BJ (cell line): Measurements from ENCODE around the gene ICAM5. TPM values are rescaled to one million over a fixed set of nuclear protein-coding genes. Genes with fewer than 3 reads are reported as not detected.
A peak's percentile ranks its signal among the peaks of the same experiment; 100 is the strongest.

Experiments used
- CTCF ChIA-PET: fragments of 350-600 bp; formaldehyde crosslinking; extraction: SDS; loops from one replicate; lab custom pipeline; 2021; ENCODE audit warnings: antibody characterized with exemption, inconsistent platforms; lab: Yijun Ruan, JAX
- POLR2A ChIA-PET: fragments of 300-600 bp; sonication (Branson Sonifier 250); formaldehyde crosslinking; extraction: SDS; loops from one replicate; lab custom pipeline; 2021; ENCODE audit warnings: antibody characterized with exemption; lab: Charles Lee
- DNase-seq: peaks from one replicate; pipeline ENCODE4 v3.0.0-alpha.2; 2011; ENCODE audit warnings: low read depth
- H3K27me3 ChIP-seq: 2 replicates; pipeline ENCODE4 v1.6.0; 2011; ENCODE audit warnings: low read length; ENCODE audit not compliant: control insufficient read depth, insufficient read depth
- H3K36me3 ChIP-seq: 2 replicates; pipeline ENCODE4 v1.5.1; 2011; ENCODE audit warnings: low read length; ENCODE audit not compliant: control insufficient read depth, insufficient read depth
- H3K4me3 ChIP-seq: 2 replicates; pipeline ENCODE4 v1.5.1; 2011; ENCODE audit warnings: low read depth, mild to moderate bottlenecking, control low read depth, low read length
- CTCF ChIP-seq: IDR thresholded peaks from 2 replicates; pipeline ENCODE4 v1.5.1; 2011; ENCODE audit warnings: low read depth, mild to moderate bottlenecking, control low read depth, inconsistent platforms, low read length, moderate library complexity; ENCODE audit not compliant: insufficient read depth
- polyA plus RNA-seq: library from polyadenylated mRNA; depleted of rRNA; stranded (reverse); fragments of >200 nt; gene quantifications from 2 replicates; pipeline ENCODE4 v1.2.3, GENCODE V29; 2011

ICAM5 gene
- polyA plus RNA-seq, 1 experiment, result 9.2 TPM

GRCh38 chr19:10306327-10306726, 16.6 kb downstream of the ICAM5 start:
- POLR2A ChIA-PET, result no interaction called here
- CTCF ChIA-PET, result interaction anchor here (1.4 to 1.5 kb wide), 2 partner anchors 28 to 37 kb away, joined by 3 to 5 read pairs; no protein-coding TSS in a partner anchor
- no peak for TF ChIP-seq CTCF
- no peaks in the 10 kb centered on the region for H3K27me3 ChIP-seq
- H3K36me3 ChIP-seq, result peaks cover 6% of the 10 kb centered on the region; the same call in 1 of the 2 replicates
- DNase-seq, result no peak
- no peak overlapping the region for H3K4me3 ChIP-seq

GRCh38 chr19:10309423-10309822, 19.7 kb downstream of the ICAM5 start, which contains the start of gene ZGLP1:
Gene ZGLP1 (minus strand): TSS chr19:10309815.
- ChIA-PET CTCF (no interaction called here), POLR2A (no interaction called here)
- no peaks in the 10 kb centered on the region for H3K27me3 ChIP-seq
- H3K4me3 ChIP-seq, result no peak within 1 kb of the TSS
- H3K36me3 ChIP-seq, result peaks cover 6% of the 10 kb centered on the region; the same call in 1 of the 2 replicates
- no peak for TF ChIP-seq CTCF
- DNase-seq, result no peak

- H3K4me3 ChIP-seq, result peak within 1 kb of the TSS; percentile 71
- peaks cover 20% of the 10 kb centered on the region for H3K36me3 ChIP-seq
- H3K27me3 ChIP-seq, result no peaks in the 10 kb centered on the region
- POLR2A ChIA-PET, result no interaction called here
- TF ChIP-seq CTCF, result no peak
- DNase-seq, result no peak
- CTCF ChIA-PET, result no interaction called here
Observed at GRCh38 chr19:10315335-10316214, 25.8 kb downstream of the ICAM5 start, which contains the start of gene FDX2. Gene FDX2 (minus strand): TSS chr19:10316015. CDS start chr19:10315996, 19 bp downstream.

GRCh38 chr19:10316229-10317044, 26.7 kb downstream of the ICAM5 start:
- H3K4me3 ChIP-seq, result no peak overlapping the region
- CTCF ChIA-PET, result no interaction called here
- DNase-seq, result no peak
- peaks cover 24% of the 10 kb centered on the region for H3K36me3 ChIP-seq
- no peaks in the 10 kb centered on the region for H3K27me3 ChIP-seq
- POLR2A ChIA-PET, result interaction anchor here (0.6 kb wide), 2 partner anchors 17 to 25 kb away, joined by 3 to 5 read pairs; no protein-coding TSS in a partner anchor
- TF ChIP-seq CTCF, result no peak
